Measurements from ENCODE around the gene KLF3. TPM values are rescaled to one million over a fixed set of nuclear protein-coding genes. Genes with fewer than 3 reads are reported as not detected.

KLF3 gene
- total RNA-seq, 1 donor = 103 TPM

- H3K9me3 ChIP-seq (ENCODE audit: low read depth, low read length) = no peaks in the 10 kb centered on the region
- peak overlapping the region; percentile 90 for H3K4me3 ChIP-seq (ENCODE audit: low read length)
- H3K27me3 ChIP-seq (ENCODE audit: insufficient read depth, low read length) = no peaks in the 10 kb centered on the region
- H3K4me1 ChIP-seq (ENCODE audit: insufficient read depth, low read length) = peaks cover 61% of the 10 kb centered on the region
These were observed 1.8 kb downstream of the KLF3 start for GRCh38 chr4:38665551-38666411.

GRCh38 chr4:38666766-38667084 lies 2.7 kb downstream of the KLF3 start:
- no peaks in the 10 kb centered on the region for H3K27me3 ChIP-seq (ENCODE audit: insufficient read depth, low read length)

GRCh38 chr4:38667085-38667893 lies 3.3 kb downstream of the KLF3 start:
- H3K9me3 ChIP-seq (ENCODE audit: low read depth, low read length) = no peaks in the 10 kb centered on the region
- no peaks in the 10 kb centered on the region for H3K27me3 ChIP-seq (ENCODE audit: insufficient read depth, low read length)
- H3K4me1 ChIP-seq (ENCODE audit: insufficient read depth, low read length) = peaks cover 64% of the 10 kb centered on the region
- H3K4me3 ChIP-seq (ENCODE audit: low read length) = peak overlapping the region; percentile 90

More at GRCh38 chr4:38666766-38667084, 2.7 kb downstream of the KLF3 start:
- Histone ChIP-seq H3K4me1 (ENCODE audit: insufficient read depth, low read length) (peaks cover 64% of the 10 kb centered on the region), H3K4me3 (ENCODE audit: low read length) (peak overlapping the region; percentile 90), H3K9me3 (ENCODE audit: low read depth, low read length) (no peaks in the 10 kb centered on the region)

GRCh38 chr4:38668203-38668971 lies 4.4 kb downstream of the KLF3 start:
- Histone ChIP-seq H3K9me3 (ENCODE audit: low read depth, low read length) (no peaks in the 10 kb centered on the region), H3K4me3 (ENCODE audit: low read length) (no peak overlapping the region), H3K4me1 (ENCODE audit: insufficient read depth, low read length) (peaks cover 68% of the 10 kb centered on the region), H3K27me3 (ENCODE audit: insufficient read depth, low read length) (no peaks in the 10 kb centered on the region)

GRCh38 chr4:38669208-38669607 lies 5.2 kb downstream of the KLF3 start:
- H3K27me3 ChIP-seq (ENCODE audit: insufficient read depth, low read length) = no peaks in the 10 kb centered on the region
- no peak overlapping the region for H3K4me3 ChIP-seq (ENCODE audit: low read length)
- H3K4me1 ChIP-seq (ENCODE audit: insufficient read depth, low read length) = peaks cover 76% of the 10 kb centered on the region
- no peaks in the 10 kb centered on the region for H3K9me3 ChIP-seq (ENCODE audit: low read depth, low read length)

- no peak overlapping the region for H3K4me3 ChIP-seq (ENCODE audit: low read length)
- H3K9me3 ChIP-seq (ENCODE audit: low read depth, low read length) = no peaks in the 10 kb centered on the region
- peaks cover 87% of the 10 kb centered on the region for H3K4me1 ChIP-seq (ENCODE audit: insufficient read depth, low read length)
- H3K27me3 ChIP-seq (ENCODE audit: insufficient read depth, low read length) = no peaks in the 10 kb centered on the region
These were observed 6.3 kb downstream of the KLF3 start for GRCh38 chr4:38670109-38670901.

- H3K27me3 ChIP-seq (ENCODE audit: insufficient read depth, low read length) = no peaks in the 10 kb centered on the region
- H3K4me3 ChIP-seq (ENCODE audit: low read length) = no peak overlapping the region
- no peaks in the 10 kb centered on the region for H3K9me3 ChIP-seq (ENCODE audit: low read depth, low read length)
- H3K4me1 ChIP-seq (ENCODE audit: insufficient read depth, low read length) = peaks cover 92% of the 10 kb centered on the region
These were observed 7.1 kb downstream of the KLF3 start for GRCh38 chr4:38670939-38671591.

GRCh38 chr4:38671592-38671940 lies 7.6 kb downstream of the KLF3 start:
- H3K4me3 ChIP-seq (ENCODE audit: low read length) = no peak overlapping the region
- no peaks in the 10 kb centered on the region for H3K9me3 ChIP-seq (ENCODE audit: low read depth, low read length)
- H3K4me1 ChIP-seq (ENCODE audit: insufficient read depth, low read length) = peaks cover 91% of the 10 kb centered on the region
- no peaks in the 10 kb centered on the region for H3K27me3 ChIP-seq (ENCODE audit: insufficient read depth, low read length)

- Histone ChIP-seq H3K27me3 (ENCODE audit: insufficient read depth, low read length) (no peaks in the 10 kb centered on the region), H3K4me3 (ENCODE audit: low read length) (no peak overlapping the region)
These were observed 8.0 kb downstream of the KLF3 start for GRCh38 chr4:38672074-38672396.

GRCh38 chr4:38672397-38673129 lies 8.6 kb downstream of the KLF3 start:
- no peak overlapping the region for H3K4me3 ChIP-seq (ENCODE audit: low read length)

More at GRCh38 chr4:38672074-38672396, 8.0 kb downstream of the KLF3 start:
- Histone ChIP-seq H3K9me3 (ENCODE audit: low read depth, low read length) (no peaks in the 10 kb centered on the region), H3K4me1 (ENCODE audit: insufficient read depth, low read length) (peaks cover 89% of the 10 kb centered on the region)

GRCh38 chr4:38673130-38673978 lies 9.4 kb downstream of the KLF3 start:
- H3K27me3 ChIP-seq (ENCODE audit: insufficient read depth, low read length) = no peaks in the 10 kb centered on the region
- no peaks in the 10 kb centered on the region for H3K9me3 ChIP-seq (ENCODE audit: low read depth, low read length)
- no peak overlapping the region for H3K4me3 ChIP-seq (ENCODE audit: low read length)
- H3K4me1 ChIP-seq (ENCODE audit: insufficient read depth, low read length) = peaks cover 91% of the 10 kb centered on the region

More at GRCh38 chr4:38672397-38673129, 8.6 kb downstream of the KLF3 start:
- H3K27me3 ChIP-seq (ENCODE audit: insufficient read depth, low read length) = no peaks in the 10 kb centered on the region
- no peaks in the 10 kb centered on the region for H3K9me3 ChIP-seq (ENCODE audit: low read depth, low read length)
- H3K4me1 ChIP-seq (ENCODE audit: insufficient read depth, low read length) = peaks cover 89% of the 10 kb centered on the region

GRCh38 chr4:38674258-38675144 lies 10.5 kb downstream of the KLF3 start:
- no peaks in the 10 kb centered on the region for H3K9me3 ChIP-seq (ENCODE audit: low read depth, low read length)
- no peak overlapping the region for H3K4me3 ChIP-seq (ENCODE audit: low read length)
- peaks cover 83% of the 10 kb centered on the region for H3K4me1 ChIP-seq (ENCODE audit: insufficient read depth, low read length)
- no peaks in the 10 kb centered on the region for H3K27me3 ChIP-seq (ENCODE audit: insufficient read depth, low read length)

Data from mononuclear cell (primary cell).